GM12801 (cell line): ENCODE measurements around the gene KRTAP9-8.
"Not testable (repeated sequence)": the region's sequence is repeated elsewhere in the genome, so short reads cannot be mapped to it uniquely, and the experiment has no call there.

ENCODE experiments used
- CTCF ChIP-seq: IDR thresholded peaks from one replicate; pipeline ENCODE4 v1.5.1; 2011; ENCODE audit warnings: control low read depth; ENCODE audit not compliant: insufficient read length; ENCODE audit errors: extremely low read depth

KRTAP9-8 gene

GRCh38 chr17:41237949-41238437 lies at the start of gene KRTAP9-8:
Gene KRTAP9-8, plus strand, starts transcription at chr17:41237999. Its CDS starts 53 bp downstream, at chr17:41238052.
- TF ChIP-seq CTCF = not testable (repeated sequence)

GRCh38 chr17:41189837-41190318 lies 47.9 kb upstream of the KRTAP9-8 start, which contains the start of gene KRTAP9-1:
Gene KRTAP9-1, plus strand, starts transcription at chr17:41189887. Its CDS starts 0 bp downstream, at chr17:41189887.
- not testable (repeated sequence) for TF ChIP-seq CTCF

- TF ChIP-seq CTCF = no peak
Measured at GRCh38 chr17:41190328-41190727, 47.5 kb upstream of the KRTAP9-8 start.

GRCh38 chr17:41196068-41196467 lies 41.7 kb upstream of the KRTAP9-8 start:
- TF ChIP-seq CTCF = no peak

- no peak for TF ChIP-seq CTCF
Measured at GRCh38 chr17:41199421-41200078, 38.2 kb upstream of the KRTAP9-8 start.

- no peak for TF ChIP-seq CTCF
Measured at GRCh38 chr17:41211845-41212466, 25.8 kb upstream of the KRTAP9-8 start.

- no peak for TF ChIP-seq CTCF
Measured at GRCh38 chr17:41212524-41213169, 25.2 kb upstream of the KRTAP9-8 start.
